Keratinocyte (primary cell): ENCODE results near the gene DRGX. TPM values are rescaled to one million over a fixed set of nuclear protein-coding genes. Genes with fewer than 3 reads are reported as not detected.

Source experiments
- DNase-seq: peaks from one replicate; pipeline ENCODE4 v3.0.0-alpha.2; 2011; ENCODE audit warnings: low read depth, missing footprints, low spot score
- FAIRE-seq: peaks from 2 replicates; lab custom pipeline; 2011; peaks lifted over from hg19 to GRCh38; lab: Jason Lieb, UNC
- H2AFZ ChIP-seq: 2 replicates; pipeline ENCODE4 v1.6.0; 2012; ENCODE audit warnings: low read length, control low read depth, inconsistent platforms; ENCODE audit not compliant: control insufficient read depth
- H3K27ac ChIP-seq: 2 replicates; pipeline ENCODE4 v1.5.1; 2011; ENCODE audit warnings: low read length; ENCODE audit not compliant: control insufficient read depth, insufficient read depth
- H3K27me3 ChIP-seq: 3 replicates; pipeline ENCODE4 v1.6.0; 2011; ENCODE audit warnings: low read length; ENCODE audit not compliant: control insufficient read depth, insufficient read depth; ENCODE audit errors: extremely low read depth
- H3K36me3 ChIP-seq, 2 experiments: 2 replicates in 1 of 2; 3 replicates in 1 of 2; pipeline ENCODE4 v1.5.1; 2011; ENCODE audit warnings: low read length in 2 of 2, mild to moderate bottlenecking in 1 of 2; ENCODE audit not compliant: control insufficient read depth in 2 of 2, insufficient read depth in 2 of 2; ENCODE audit errors: extremely low read depth in 1 of 2
- H3K4me1 ChIP-seq: 3 replicates; pipeline ENCODE4 v1.5.1; 2011; ENCODE audit warnings: low read length; ENCODE audit not compliant: control insufficient read depth, insufficient read depth; ENCODE audit errors: extremely low read depth
- H3K4me2 ChIP-seq: 3 replicates; pipeline ENCODE4 v1.6.0; 2011; ENCODE audit warnings: low read depth, low read length; ENCODE audit not compliant: control insufficient read depth, insufficient read depth; ENCODE audit errors: extremely low read depth
- H3K4me3 ChIP-seq, 3 experiments: fragments of 200-600 bp in 1 of 3; sonication (generic) in 1 of 3; 2 replicates in 2 of 3; 3 replicates in 1 of 3; pipeline ENCODE4 v1.5.1; 2011 to 2016; ENCODE audit warnings: low read length in 3 of 3, mild to moderate bottlenecking in 3 of 3, control low read depth in 2 of 3, inconsistent platforms in 1 of 3, low read depth in 1 of 3, mixed read lengths in 1 of 3, mixed run types in 1 of 3, moderate library complexity in 1 of 3; ENCODE audit not compliant: control insufficient read depth in 2 of 3, insufficient read depth in 2 of 3; ENCODE audit errors: extremely low read depth in 1 of 3
- H3K79me2 ChIP-seq: 2 replicates; pipeline ENCODE4 v1.6.0; 2012; ENCODE audit warnings: low read length; ENCODE audit not compliant: control insufficient read depth, insufficient read depth
- H3K9ac ChIP-seq: 3 replicates; pipeline ENCODE4 v1.6.0; 2011; ENCODE audit warnings: low read length; ENCODE audit not compliant: control insufficient read depth, insufficient read depth; ENCODE audit errors: extremely low read depth
- H3K9me1 ChIP-seq: 3 replicates; pipeline ENCODE4 v1.6.0; 2011; ENCODE audit warnings: low read length; ENCODE audit not compliant: control insufficient read depth, insufficient read depth; ENCODE audit errors: extremely low read depth
- H3K9me3 ChIP-seq: 2 replicates; pipeline ENCODE4 v1.5.1; 2012; ENCODE audit warnings: low read depth, low read length; ENCODE audit not compliant: control insufficient read depth
- H4K20me1 ChIP-seq: 3 replicates; pipeline ENCODE4 v1.6.0; 2011; ENCODE audit warnings: low read length; ENCODE audit not compliant: control insufficient read depth, insufficient read depth; ENCODE audit errors: extremely low read depth
- CTCF ChIP-seq, 3 experiments: IDR thresholded peaks in 1 of 3; conservative IDR thresholded peaks in 1 of 3; optimal IDR thresholded peaks in 1 of 3; 2 replicates in 2 of 3; 3 replicates in 1 of 3; pipeline versions ENCODE3 to v1.5.1; 2011; ENCODE audit warnings: low read length in 3 of 3, mild to moderate bottlenecking in 3 of 3, moderate library complexity in 2 of 3, control low read depth in 1 of 3, inconsistent platforms in 1 of 3; ENCODE audit not compliant: insufficient read depth in 2 of 3; ENCODE audit errors: extremely low read depth in 1 of 3
- EZH2 ChIP-seq: IDR thresholded peaks from one replicate; pipeline ENCODE4 v1.6.1; 2012; ENCODE audit warnings: inconsistent platforms, mild to moderate bottlenecking, low read length, moderate library complexity
- dilution Hi-C: fragments of 300-500 bp; cut with MboI; formaldehyde crosslinking; loops from one replicate; pipeline ENCODE4 v1.7.0; 2020; ENCODE audit warnings: low sequenced_read_pairs; ENCODE audit not compliant: extremely low pct_ligation_motif_present
- polyA plus RNA-seq, 5 experiments: library from polyadenylated mRNA; depleted of rRNA in 3 of 5; stranded (reverse) in 3 of 5; stranded (forward) in 1 of 5; unstranded in 1 of 5; fragments of >200 nt; gene quantifications; 1 replicate in 1 of 5; 2 replicates in 3 of 5; 3 replicates in 1 of 5; pipeline versions ENCODE4 v1.2.1 to v1.2.3, GENCODE V29; 2011 to 2012; ENCODE audit warnings: missing spikeins in 2 of 5, low read depth in 1 of 5, low replicate concordance in 1 of 5

DRGX gene
- polyA plus RNA-seq, 1 donor (not counting 4 experiments of a cell fraction or from before 2014, with no cell fraction given): not detected

GRCh38 chr10:49393757-49394156, 2.1 kb downstream of the DRGX start:
- dilution Hi-C loops: no loop called here
- Histone ChIP-seq H2AFZ (no peak overlapping the region), H3K9me1 (no peaks in the 10 kb centered on the region), H3K4me1 (peaks cover 5% of the 10 kb centered on the region), H3K79me2 (no peaks in the 10 kb centered on the region), H3K9ac (no peak overlapping the region), H3K9me3 (no peaks in the 10 kb centered on the region), H3K36me3 (no peaks in the 10 kb centered on the region), H4K20me1 (no peaks in the 10 kb centered on the region), H3K27me3 (peaks cover 70% of the 10 kb centered on the region), H3K27ac (no peak overlapping the region), H3K4me3 (no peak overlapping the region), H3K4me2 (no peak overlapping the region)
- TF ChIP-seq CTCF (optimal IDR thresholded peaks at IDR 0.05 in 1 of 3, IDR thresholded peaks at IDR 0.05 in 1 of 3, conservative IDR thresholded peaks at IDR 0.05 in 1 of 3; ENCODE audit: extremely low read depth in 1 of 3, insufficient read depth in 2 of 3, low read length in 3 of 3) (no peak), EZH2 (no peak)
- DNase-seq (no peak), FAIRE-seq (no peak)

DNA sequence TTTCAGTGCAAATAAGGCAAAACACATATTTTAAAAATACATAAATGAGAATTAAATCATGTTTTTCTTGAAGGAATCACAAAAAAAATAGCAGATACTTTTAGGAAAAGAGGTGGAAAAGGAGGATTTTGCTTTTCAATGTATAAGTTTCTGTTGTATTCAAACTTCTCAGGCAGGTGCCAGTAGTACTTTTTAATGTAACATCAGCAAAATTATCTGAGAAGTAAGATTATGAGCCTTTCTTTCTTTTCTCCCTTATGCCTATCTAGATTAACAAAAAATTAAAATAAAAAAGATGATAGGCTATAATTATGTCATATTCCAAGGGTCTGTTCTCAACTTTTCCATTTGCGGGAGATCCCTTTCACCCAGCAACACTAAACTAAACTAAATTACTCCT, 2.6 kb downstream of the DRGX start:
- H4K20me1 ChIP-seq: no peaks in the 10 kb centered on the region
- H3K9me3 ChIP-seq: no peaks in the 10 kb centered on the region
- dilution Hi-C loops: no loop called here
- no peaks in the 10 kb centered on the region for H3K9me1 ChIP-seq
- peaks cover 2% of the 10 kb centered on the region for H3K4me1 ChIP-seq
- no peak overlapping the region for H3K9ac ChIP-seq
- H3K79me2 ChIP-seq: no peaks in the 10 kb centered on the region
- FAIRE-seq: no peak
- H2AFZ ChIP-seq: no peak overlapping the region
- peaks cover 66% of the 10 kb centered on the region for H3K27me3 ChIP-seq
- no peaks in the 10 kb centered on the region for H3K36me3 ChIP-seq
- TF ChIP-seq EZH2 (no peak), CTCF (optimal IDR thresholded peaks at IDR 0.05 in 1 of 3, IDR thresholded peaks at IDR 0.05 in 1 of 3, conservative IDR thresholded peaks at IDR 0.05 in 1 of 3; ENCODE audit: extremely low read depth in 1 of 3, insufficient read depth in 2 of 3, low read length in 3 of 3) (no peak)
- H3K4me2 ChIP-seq: no peak overlapping the region
- no peak overlapping the region for H3K27ac ChIP-seq
- no peak overlapping the region for H3K4me3 ChIP-seq
- DNase-seq: no peak
